ENCODE data around the gene DUSP12.

GRCh38 chr1:161718559-161719324, 30.8 kb upstream of the DUSP12 start:
- TF ChIP-seq EZH2 (IDR thresholded peaks at IDR 0.05; ENCODE audit: borderline replicate concordance, low read length) (no peak), CTCF (conservative IDR thresholded peaks at IDR 0.05 in 1 of 2, IDR thresholded peaks at IDR 0.05 in 1 of 2; ENCODE audit: extremely low read depth in 1 of 2, insufficient read depth in 1 of 2, low read depth in 1 of 2, low read length in 2 of 2) (no peak)

All from mammary epithelial cell (primary cell).